Psoas muscle (tissue), 8 donors: ENCODE data around the gene XPNPEP2. TPM values are rescaled to one million over a fixed set of nuclear protein-coding genes. Genes with fewer than 3 reads are reported as not detected.
A peak's percentile ranks its signal among the peaks of the same experiment; 100 is the strongest.

Experiments used
- ATAC-seq, 4 donors: fragments of 200-7000 bp; cut with Tn5 transposase; one replicate each; pipeline ENCODE4 v1.9.1; 2020; ENCODE audit warnings: moderate library complexity in 3 of 4, mild to moderate bottlenecking in 2 of 4
- DNase-seq, 2 donors: peaks; one replicate each; pipeline ENCODE4 v3.0.0-alpha.2; 2020
- H3K27ac ChIP-seq: fragments of 200-600 bp; one replicate; pipeline ENCODE4 v1.8.0; 2022
- H3K27me3 ChIP-seq, 3 donors: fragments of 200-600 bp in 1 of 3; one replicate each; pipeline versions ENCODE4 v1.6.1 to v1.8.0; 2013 to 2022; ENCODE audit warnings: low read length in 2 of 3, mild to moderate bottlenecking in 2 of 3, moderate library complexity in 1 of 3; ENCODE audit not compliant: insufficient read depth in 3 of 3
- H3K36me3 ChIP-seq, 2 donors: fragments of 200-600 bp in 1 of 2; one replicate each; pipeline versions ENCODE4 v1.6.1 to v1.8.0; 2013 to 2022; ENCODE audit warnings: low read depth in 1 of 2, mild to moderate bottlenecking in 1 of 2, moderate library complexity in 1 of 2; ENCODE audit not compliant: insufficient read depth in 1 of 2
- H3K4me1 ChIP-seq: fragments of 200-600 bp; one replicate; pipeline ENCODE4 v1.8.0; 2022
- H3K4me3 ChIP-seq: fragments of 200-600 bp; one replicate; pipeline ENCODE4 v1.8.0; 2022; ENCODE audit warnings: mild to moderate bottlenecking
- H3K9me3 ChIP-seq: fragments of 200-600 bp; one replicate; pipeline ENCODE4 v1.8.0; 2022
- CTCF ChIP-seq: fragments of 200-600 bp; IDR thresholded peaks from one replicate; pipeline ENCODE4 v1.8.0; 2022; ENCODE audit warnings: antibody characterized with exemption
- WGBS, 3 donors: extraction: QIAGEN DNeasy Blood & Tissue Kit; methylation state at CpG; one replicate each; pipeline versions ENCODE4 v1.1.6 to v1.1.7; 2013; 5-methylcytosine and 5-hydroxymethylcytosine counted together
- intact Hi-C, 2 donors: fragments of 100-400 bp; cut with DNase I; formaldehyde crosslinking; loops; one replicate each; pipeline versions ENCODE4 v1.11.0 to v1.14.2; 2022
- polyA plus RNA-seq, 3 donors: library from polyadenylated mRNA; stranded (reverse); fragments of 200-250 nt; gene quantifications; one replicate each; pipeline ENCODE4 v1.2.3, GENCODE V29; 2013
- total RNA-seq, 4 donors: library from RNA; stranded (reverse); fragmentation: NEBNext Ultra II Directional in 2 of 4; extraction: Animal tissue kit (Norgen Biotek cat#: 25700) in 2 of 4; gene quantifications; one replicate each; pipeline versions ENCODE4 v1.2.1 to v1.2.4, GENCODE V29; 2021 to 2023
- donor health status: healthy with polysubstance abuse.
- donor health status: DM: no; HTN: no; CAD: no; lungs with moderate emphysema.
- donor health status: Bipolar disorder and iron deficiency.
- donor health status: healthy.
- donor health status: DM: yes; HTN: yes; CAD: no.
- donor health status: DM: no; HTN: no; CAD: no.
- donor health status: DM: no; HTN: no; CAD: no.
- donor health status: DM: yes; HTN: yes; CAD: no.

Gene XPNPEP2
- total and polyA plus RNA-seq, 7 donors: 0.25 to 0.97 (median 0.44) TPM

- Histone ChIP-seq H3K9me3 (no peaks in the 10 kb centered on the region), H3K4me1 (no peaks in the 10 kb centered on the region), H3K36me3 (no peaks in the 10 kb centered on the region), H3K27me3 (no peaks in the 10 kb centered on the region), H3K27ac (no peak overlapping the region), H3K4me3 (no peak overlapping the region)
- DNase-seq (peak; percentile 53 to 79), ATAC-seq (no peak)
- intact Hi-C loops: no loop called here
- no peak for TF ChIP-seq CTCF
- 66 to 67% (median 67%) methylated on average over 14 of the region's 14 CpGs for WGBS, 3 donors
Measured at GRCh38 chrX:129772796-129773431, 34.1 kb downstream of the XPNPEP2 start.

DNA sequence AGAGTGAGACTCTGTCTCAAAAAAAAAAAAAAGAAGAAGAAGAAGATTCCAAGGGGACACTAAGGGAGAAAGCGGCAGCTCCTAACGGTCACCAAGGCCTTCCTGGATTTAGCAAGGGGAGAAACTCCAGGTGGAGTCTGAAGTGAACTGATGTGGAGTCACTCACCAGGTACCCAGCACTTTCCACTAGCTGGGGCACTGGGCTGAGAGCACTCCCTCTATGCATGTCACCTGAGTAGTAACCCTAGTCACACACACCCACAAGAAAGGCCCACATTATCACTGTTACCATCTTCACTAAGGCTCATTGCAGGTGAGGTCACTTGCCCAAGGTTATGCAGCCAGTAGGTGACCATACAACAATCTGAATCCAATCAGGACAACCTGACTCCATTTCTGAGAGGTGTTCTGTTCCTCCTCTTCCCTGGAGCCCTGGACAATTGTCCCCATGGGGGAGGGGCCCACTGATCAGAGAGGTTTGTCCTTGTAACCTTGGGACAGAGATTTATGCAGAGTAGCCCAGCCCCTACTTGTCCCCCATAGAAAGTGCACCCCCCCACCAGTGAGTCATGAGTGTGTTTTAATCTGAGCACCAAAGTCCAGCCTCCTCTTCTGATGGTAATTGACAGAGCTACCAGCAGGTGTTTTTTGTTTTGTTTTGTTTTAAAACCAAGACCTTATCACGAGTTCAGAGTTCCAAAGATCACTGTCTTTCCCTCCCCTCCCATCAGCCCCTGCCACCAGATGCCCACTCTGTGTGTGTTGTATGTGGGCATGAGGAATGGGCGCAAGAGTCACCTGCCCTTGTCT, 35.1 kb downstream of the XPNPEP2 start:
- H3K36me3 ChIP-seq: no peaks in the 10 kb centered on the region
- no peaks in the 10 kb centered on the region for H3K9me3 ChIP-seq
- intact Hi-C loops: no loop called here
- no peaks in the 10 kb centered on the region for H3K27me3 ChIP-seq
- H3K4me3 ChIP-seq: no peak overlapping the region
- WGBS, 3 donors: 79 to 87% (median 79%) methylated on average over 4 of the region's 4 CpGs
- ATAC-seq (no peak), DNase-seq (peak in 1 of 2 donors; percentile 3)
- TF ChIP-seq CTCF: no peak
- H3K27ac ChIP-seq: no peak overlapping the region
- H3K4me1 ChIP-seq: no peaks in the 10 kb centered on the region

DNA sequence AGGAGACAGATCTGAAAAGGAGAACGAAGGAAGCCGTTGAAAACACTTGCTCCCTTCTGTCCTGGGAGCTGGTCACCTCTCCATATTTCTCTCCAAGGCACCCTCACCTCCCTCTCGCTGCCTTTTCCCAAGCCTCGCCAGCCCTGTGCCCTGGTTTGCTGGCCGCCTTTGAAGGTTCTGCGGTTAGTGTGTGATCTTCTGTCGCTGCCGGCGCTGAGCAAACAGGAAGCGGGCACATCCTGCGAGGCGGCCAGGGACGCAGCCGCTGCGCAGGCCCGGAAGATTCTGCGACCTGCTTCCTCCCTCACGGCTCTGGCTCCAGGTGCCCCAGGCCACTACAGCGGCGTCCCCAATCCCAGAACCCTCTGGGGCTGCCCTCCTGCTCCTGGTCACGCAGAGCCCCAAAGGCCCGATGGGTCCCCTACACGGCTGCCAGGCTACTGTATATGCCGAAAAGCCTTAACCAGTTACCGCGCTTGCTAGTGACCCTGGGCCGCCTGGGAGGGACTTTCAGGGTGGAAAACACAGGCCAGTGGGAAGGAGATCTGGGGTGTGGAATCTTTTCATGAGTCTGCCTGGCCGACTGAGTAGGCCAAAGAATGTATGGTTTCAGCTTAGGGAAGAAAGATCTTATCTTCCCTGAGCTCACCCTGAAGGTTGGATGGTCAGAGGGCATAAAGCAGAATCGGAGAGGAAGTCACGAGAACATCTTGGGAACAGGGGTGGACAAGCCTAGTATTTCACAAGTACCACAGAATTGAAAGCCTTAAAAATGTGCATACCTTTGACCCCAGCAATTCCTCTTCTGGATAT, 38.6 kb downstream of the XPNPEP2 start:
- DNase-seq (peak; percentile 47 to 68), ATAC-seq (peak in 1 of 4 donors; percentile 38)
- intact Hi-C loops: no loop called here
- Histone ChIP-seq H3K4me3 (no peak overlapping the region), H3K9me3 (no peaks in the 10 kb centered on the region), H3K27ac (peak overlapping the region; percentile 23), H3K4me1 (no peaks in the 10 kb centered on the region), H3K27me3 (no peaks in the 10 kb centered on the region), H3K36me3 (no peaks in the 10 kb centered on the region)
- WGBS, 3 donors: 62 to 74% (median 64%) methylated on average over 18 to 30 of the region's 30 CpGs
- no peak for TF ChIP-seq CTCF

DNA sequence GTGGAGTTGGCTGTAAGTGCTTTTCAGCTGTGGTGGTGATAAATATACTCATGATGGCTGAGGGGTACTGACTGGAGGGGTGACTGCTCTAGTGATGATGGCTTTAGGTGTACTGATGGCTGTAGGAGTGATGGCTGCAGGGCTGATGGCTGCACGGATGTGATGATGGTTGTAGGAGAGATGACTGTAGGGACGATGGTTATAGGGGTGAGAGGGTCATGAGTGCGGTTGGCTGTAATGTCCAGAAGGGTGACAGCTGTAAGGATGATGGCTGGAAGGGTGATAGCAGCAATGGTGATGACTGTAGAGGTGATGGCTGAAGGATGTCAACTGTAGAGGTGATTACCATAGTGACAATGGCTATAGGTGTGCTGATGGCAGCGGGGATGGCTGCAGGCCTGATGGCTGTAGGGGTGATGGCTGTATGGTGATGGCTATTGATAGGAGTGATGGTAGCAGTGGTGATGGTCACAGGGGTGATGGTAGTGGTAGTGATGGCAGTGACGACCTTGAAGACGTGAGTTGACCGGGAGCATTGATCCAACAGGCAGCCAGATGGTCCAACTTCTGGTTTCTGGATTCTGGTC, 40.4 kb downstream of the XPNPEP2 start:
- no peaks in the 10 kb centered on the region for H3K4me1 ChIP-seq
- peaks cover 0 to 3% (median 0%) of the 10 kb centered on the region in 3 donors for H3K27me3 ChIP-seq
- no peaks in the 10 kb centered on the region for H3K9me3 ChIP-seq
- H3K36me3 ChIP-seq: no peaks in the 10 kb centered on the region
- 87 to 91% (median 90%) methylated on average over 7 of the region's 7 CpGs for WGBS, 3 donors
- H3K4me3 ChIP-seq: no peak overlapping the region
- no peak for ATAC-seq
- no peak overlapping the region for H3K27ac ChIP-seq
- intact Hi-C loops: no loop called here
- TF ChIP-seq CTCF: no peak
- peak in 1 of 2 donors; percentile 29 for DNase-seq
